HG02840 (cell line): ENCODE results near the gene BUB1B.

Experiments used
- ATAC-seq: cut with Tn5 transposase; IDR thresholded peaks from one replicate; pipeline ENCODE4 v1.9.1; 2021; ENCODE audit warnings: mild to moderate bottlenecking, moderate library complexity, moderate number of reproducible peaks; ENCODE audit not compliant: unreplicated experiment, low FRiP score

Gene BUB1B

GRCh38 chr15:40239693-40240618, 79.1 kb downstream of the BUB1B start:
- ATAC-seq, result no peak

DNA sequence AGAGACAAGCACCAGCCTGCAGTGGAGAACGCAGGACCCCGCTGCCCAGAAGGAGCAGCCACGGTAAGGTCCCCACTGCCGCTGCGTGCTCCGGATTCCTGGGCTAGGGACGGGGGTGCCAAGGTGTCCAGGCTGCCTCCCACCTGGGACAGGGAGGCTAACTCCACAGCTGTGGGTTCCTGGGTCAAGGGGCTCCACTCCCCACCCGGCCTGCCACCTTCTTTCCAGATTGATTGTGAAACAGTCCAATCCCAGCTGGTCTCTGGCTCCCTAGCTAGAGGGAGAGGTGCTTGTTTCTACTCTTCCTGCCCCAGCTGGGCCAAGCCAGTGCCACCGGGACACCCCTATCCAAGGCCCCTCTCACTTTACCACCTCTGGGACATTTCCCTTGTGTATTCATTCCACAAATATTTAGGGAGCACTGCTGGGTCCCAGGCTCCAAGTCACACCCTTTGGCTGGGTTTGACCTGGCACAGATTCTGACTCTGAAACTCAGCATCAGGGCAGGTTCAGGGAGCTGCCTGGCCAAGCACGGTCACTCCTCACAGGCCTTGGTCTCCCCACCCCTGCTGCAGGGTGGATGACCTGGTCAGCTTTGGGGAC, 79.9 kb downstream of the BUB1B start:
- ATAC-seq, result no peak

- no peak for ATAC-seq
These were observed 80.7 kb downstream of the BUB1B start for GRCh38 chr15:40241269-40242212.

DNA sequence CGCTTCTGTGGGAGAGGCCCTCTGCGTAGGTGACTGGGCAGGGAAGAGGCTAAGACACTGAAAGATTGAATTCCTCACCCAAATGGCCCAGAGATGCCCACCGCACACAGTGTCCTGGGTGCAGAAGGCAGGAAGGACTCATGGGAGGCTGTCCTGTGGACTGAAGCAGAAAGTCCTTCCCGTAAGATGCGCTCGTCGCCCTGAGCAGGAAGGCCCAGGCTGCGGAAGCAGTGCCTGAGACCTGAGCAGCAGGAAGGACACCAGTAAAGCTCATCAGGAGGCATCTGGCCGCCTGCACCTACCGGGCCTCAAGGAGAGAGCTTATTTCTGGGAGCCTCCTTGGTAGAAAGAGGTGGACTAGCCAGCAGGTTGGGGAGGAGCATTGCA, 81.3 kb downstream of the BUB1B start:
- ATAC-seq, result no peak

GRCh38 chr15:40242601-40243000, 81.7 kb downstream of the BUB1B start:
- ATAC-seq, result no peak

- no peak for ATAC-seq
These were observed 82.4 kb downstream of the BUB1B start for GRCh38 chr15:40243126-40243810.

DNA sequence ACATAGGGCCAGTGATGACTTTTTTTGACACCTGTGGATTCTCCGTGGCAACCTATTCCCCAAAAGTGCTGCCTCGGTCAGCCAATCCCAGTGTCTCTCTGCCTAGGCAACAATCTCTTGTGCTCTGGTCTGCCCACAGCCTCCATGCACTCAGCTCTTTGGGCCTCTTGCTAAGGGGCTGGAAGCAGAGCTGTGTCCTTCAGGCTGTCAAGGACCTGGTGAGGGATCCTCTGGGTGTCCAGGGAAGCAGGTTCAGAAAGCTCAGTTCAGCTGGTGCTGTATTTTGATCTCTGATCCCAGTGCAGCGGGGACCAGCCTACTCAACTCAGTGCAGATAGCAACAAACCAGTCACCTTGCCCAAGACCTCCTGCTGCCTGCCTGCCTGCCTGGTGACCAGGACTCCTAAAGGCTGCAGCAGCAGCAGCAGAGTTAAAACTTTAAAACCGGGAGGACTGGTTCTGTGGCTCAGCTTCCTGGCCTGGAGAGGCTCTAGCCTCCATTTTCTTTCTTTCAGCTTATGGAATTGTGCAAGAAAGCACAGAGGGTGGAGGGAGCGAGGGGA, 84.2 kb downstream of the BUB1B start:
- ATAC-seq, result no peak

DNA sequence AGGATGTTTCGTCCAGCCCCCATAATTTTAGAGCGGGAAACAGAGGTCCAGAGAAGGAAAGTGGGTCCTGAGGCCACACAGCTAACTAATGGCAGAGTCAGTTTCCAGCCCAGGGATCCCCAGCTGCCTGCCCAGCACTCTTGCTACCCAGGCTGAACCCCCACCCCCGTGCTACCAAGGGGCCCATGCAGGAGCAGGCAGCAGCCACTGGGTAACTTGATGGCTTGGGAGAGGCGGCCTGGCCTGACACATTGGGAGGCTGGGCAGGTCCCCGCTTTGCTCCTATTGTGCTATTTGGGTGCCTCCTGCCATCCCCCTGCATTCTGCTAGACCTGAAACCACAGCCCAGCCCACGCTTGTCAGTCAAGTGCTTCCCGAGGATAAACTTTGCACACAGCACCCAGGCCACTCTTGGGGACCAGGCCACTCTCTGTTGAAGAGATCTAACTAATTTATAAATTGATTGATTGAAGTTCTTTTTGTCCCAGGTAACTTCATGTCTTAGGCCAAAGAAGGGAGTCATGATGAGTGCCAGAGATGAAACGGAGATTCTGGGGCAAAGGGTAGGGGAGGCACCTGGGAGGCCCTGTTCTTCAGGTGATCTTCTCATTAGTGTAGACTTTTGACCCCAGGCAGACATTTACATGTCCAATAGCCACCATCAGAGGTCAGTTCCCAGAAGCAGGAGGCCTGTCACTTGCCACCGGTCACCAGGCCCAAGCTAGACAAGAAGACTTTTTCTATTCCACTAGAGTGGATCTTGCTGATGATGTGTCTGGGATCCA, 85.0 kb downstream of the BUB1B start:
- no peak for ATAC-seq

GRCh38 chr15:40246496-40247280, 85.8 kb downstream of the BUB1B start:
- no peak for ATAC-seq

GRCh38 chr15:40247406-40247971, 86.6 kb downstream of the BUB1B start:
- ATAC-seq, result no peak

- no peak for ATAC-seq
These were observed 87.3 kb downstream of the BUB1B start for GRCh38 chr15:40248006-40248783.

DNA sequence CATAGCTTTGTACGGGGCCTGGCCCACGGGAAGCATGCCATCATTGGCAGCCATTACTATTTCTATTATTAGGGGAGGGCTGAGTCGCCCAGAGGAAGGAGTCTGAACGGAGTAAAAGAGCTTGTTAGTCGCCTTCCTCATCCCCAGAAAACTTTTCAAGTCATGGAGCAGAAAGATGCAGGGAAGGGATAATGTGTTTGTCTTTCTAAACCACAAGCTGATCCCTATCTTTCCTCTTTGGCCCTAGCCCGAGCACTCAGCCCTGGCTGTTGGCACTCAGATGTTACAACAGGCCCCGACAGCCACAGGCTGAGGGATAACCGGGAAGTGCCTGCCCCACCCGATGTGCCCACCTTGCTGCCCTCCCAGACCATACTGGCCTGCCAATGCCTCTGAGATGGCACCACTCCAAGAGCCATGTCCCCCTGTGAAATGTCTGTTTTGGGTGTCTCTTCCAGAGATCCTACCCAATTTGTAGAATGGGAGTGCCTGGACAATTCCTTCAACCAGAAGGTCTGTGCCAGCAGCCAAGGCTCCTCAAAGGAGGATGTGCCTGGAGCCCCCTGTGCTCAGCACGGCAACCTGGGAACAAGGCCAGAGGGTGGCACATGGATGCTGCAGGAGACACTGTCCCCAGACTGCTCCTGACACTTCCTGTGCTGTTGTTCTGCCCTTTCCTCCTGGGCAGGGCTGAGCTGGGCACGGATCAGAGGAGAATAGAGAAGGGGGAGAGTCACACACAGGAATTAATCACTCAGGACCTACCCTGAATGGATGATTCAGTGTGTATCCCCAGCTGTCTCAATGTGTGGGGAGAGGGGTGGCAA, 88.8 kb downstream of the BUB1B start:
- no peak for ATAC-seq

- ATAC-seq, result no peak
These were observed 89.4 kb downstream of the BUB1B start for GRCh38 chr15:40250304-40250656.

DNA sequence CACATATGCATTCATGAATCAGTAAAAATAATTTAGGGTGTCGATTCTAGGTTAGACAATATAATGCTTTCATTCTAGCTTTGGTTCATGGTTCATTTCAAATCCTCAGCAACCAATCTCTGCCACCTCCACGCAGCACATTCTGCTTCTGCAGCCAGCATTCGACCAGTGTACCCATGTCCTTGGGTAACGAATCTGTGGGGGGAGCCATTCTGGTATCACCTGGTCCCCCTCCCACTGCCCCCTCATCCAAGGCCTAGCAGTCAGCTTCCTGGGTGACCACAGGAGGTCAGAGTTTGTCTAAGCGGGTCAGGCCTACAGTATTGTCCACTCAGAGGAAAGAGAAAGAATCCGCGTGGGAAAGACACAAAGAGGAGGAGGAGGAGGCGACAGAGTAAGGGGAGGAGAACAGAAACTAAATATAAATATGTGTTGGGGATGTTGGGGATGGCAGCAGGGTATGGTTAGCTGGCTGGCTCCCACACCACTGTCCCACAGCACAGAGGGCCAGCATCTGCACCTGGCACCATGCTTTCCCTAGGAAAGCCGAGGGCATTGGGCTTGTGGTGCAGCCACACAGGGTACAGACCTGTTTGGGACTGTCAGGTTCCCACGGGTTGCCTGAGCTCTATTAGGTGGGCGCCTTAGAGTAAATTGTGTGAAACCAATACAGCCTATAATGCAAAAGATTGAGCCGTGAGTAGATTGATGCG, 90.1 kb downstream of the BUB1B start:
- no peak for ATAC-seq

DNA sequence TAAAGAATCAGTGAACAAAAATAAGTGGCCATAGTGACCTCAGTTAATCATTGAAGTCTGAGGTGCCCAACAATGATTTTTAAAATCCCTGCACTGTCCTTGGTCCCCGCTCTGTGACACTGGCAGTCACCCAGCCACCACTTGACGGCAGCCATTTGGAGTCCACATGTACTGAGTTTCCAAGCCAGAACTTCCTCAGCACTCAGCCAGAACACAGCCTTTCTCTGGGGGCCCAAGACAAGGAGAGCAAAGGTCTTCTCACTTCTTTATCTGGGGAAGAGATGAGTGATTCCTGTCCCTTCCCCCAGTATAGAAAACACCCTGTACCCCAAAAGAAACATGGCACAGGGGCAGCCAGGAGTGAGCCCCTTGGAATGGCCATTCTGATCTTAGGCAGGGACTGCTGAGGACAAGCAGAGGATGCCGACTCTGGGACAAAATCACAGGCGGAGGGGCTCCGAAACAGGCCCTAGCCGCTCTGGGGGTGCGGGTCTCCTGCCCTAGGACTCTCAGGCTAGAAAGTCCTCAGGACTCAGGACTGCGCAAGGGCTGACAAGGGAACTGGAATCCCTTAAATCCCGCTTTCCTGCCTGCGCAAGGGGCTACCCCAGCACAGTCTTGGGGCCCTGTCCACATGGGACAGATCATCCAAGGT, 90.7 kb downstream of the BUB1B start:
- no peak for ATAC-seq

DNA sequence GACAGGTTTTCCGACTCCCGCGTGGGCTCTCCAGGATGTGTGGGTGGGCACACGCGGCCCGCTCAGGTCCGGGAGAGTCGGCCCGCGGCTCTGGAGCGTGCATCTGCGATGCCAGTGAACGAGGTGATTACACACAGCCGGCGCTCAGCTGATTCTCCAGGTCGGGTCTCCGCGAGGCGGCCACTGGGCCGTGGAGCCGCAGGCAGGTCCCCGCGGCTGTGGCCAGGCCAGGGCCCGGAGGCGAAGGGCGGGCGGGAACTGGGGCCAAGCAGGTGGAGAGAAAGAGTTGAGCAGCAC, 91.2 kb downstream of the BUB1B start:
- ATAC-seq, result no peak
